CD4-positive, alpha-beta T cell treated with Interleukin-17A for 1 hour (primary cell): ENCODE results near the gene SGF29.
"Not testable (repeated sequence)": the region's sequence is repeated elsewhere in the genome, so short reads cannot be mapped to it uniquely, and the experiment has no call there.

Experiments used
- DNase-seq: peaks from one replicate; pipeline ENCODE4 v3.0.0-alpha.2; 2020

Gene SGF29

DNA sequence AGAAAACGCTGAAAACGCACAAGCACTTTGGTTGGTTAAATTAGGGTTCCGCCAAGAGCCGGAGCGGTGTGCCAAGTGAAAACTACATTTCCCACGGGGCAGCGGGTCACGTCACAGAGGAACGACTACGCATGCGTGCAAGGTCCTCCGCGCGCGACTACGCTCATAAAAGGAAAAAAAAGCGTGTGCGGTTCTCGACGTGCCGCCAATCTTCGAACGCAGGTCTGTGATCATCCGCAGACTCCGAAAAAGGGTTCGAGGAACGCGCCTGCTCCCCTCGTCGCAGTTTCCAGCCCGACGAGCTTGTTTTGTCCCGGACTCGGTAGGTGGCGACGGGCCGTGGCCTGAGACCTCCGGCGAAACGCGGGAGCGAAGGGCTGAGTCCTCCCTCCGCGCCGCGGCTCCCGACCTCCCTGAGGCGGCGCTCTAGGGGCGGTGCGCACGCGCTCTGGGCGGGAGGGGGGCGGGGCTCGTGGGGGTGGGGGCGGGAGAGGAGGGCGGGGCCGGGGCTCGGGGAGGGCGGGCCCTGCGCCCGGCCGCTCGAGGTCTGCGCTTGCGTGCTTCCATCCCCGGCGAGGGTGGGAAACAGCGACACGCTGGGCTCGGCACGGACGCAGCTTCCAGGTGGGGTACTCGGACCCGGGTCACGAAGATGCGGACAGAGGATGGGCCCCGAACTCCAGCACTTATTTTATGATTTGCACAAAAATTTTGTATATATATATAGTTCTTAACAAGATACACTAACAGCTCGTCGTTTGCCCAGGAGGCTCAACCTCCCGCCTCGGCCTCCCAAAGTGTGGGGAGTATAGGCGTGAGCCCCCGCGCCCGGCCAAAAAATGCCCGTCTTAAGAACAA is at the start of gene SGF29:
SGF29 (plus strand) TSS at position 145 of the 858 bp plus-strand sequence. CDS start 27,150 bp downstream, outside the sequence.
- peak; percentile 96 for DNase-seq

DNA sequence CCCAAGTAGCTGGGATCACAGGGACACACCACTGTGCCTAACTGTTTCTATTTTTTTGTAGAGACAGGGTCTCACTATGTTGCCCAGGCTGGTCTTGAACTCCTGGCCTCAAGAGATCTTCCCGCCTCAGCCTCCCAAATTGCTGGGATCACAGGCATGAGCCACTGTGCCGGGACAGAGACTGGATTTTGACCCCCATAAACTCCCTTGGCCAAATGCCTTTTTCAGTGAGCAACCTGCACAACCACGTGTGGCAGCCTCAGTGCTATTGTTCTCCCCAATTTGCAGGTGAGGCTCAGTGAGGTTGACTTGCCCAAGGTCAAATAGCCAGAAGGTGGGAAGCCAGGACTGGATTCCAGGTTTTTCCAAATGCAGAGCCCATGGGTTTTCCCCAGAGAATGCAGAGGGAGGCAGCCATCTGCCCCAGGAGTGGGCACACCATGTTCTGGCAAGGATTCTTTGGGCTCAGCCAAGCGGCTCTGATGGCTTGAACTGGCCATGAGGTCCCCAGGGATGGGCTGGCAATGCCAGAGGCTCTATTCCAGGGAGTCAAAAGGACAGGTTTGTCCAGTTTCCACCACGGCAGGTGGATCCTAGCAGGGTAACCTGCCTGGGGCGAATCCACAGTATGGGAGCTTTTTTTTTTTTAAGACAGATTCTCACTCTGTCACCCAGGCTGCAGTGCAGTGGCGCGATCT is 48.9 kb upstream of the SGF29 start:
- DNase-seq: no peak

DNA sequence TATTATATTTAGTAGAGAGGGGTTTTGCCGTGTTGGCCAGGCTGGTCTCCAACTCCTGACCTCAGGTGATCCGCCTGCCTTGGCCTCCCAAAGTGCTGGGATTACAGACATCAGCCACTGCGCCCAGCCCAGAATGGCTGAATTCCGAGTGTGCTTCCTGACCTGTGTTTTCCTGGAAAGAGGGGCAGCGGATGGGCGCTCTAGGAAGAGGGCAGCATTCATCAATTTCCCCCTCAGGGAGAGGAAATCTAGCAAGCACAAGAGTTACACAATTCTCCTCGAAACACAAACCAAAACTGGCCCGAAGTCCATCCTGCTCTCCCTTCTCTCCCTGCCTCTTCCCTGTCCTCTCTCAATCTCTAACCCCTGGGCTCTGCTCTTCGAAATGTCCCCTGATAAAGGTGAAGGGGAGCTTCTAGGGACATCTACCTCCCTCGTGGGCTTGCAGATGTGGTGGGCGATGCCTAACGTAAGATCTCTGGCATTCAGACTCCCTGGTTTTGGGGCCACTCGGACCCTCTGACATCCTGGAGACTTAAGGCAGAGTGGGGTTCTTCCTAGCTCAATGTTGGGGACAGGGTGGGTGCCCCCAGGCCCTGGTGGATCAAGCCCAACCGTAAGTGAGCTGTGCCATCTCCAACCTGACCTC is 48.1 kb upstream of the SGF29 start:
- no peak for DNase-seq

- DNase-seq: no peak
Observed at GRCh38 chr16:28511031-28511430, 42.7 kb upstream of the SGF29 start.

DNA sequence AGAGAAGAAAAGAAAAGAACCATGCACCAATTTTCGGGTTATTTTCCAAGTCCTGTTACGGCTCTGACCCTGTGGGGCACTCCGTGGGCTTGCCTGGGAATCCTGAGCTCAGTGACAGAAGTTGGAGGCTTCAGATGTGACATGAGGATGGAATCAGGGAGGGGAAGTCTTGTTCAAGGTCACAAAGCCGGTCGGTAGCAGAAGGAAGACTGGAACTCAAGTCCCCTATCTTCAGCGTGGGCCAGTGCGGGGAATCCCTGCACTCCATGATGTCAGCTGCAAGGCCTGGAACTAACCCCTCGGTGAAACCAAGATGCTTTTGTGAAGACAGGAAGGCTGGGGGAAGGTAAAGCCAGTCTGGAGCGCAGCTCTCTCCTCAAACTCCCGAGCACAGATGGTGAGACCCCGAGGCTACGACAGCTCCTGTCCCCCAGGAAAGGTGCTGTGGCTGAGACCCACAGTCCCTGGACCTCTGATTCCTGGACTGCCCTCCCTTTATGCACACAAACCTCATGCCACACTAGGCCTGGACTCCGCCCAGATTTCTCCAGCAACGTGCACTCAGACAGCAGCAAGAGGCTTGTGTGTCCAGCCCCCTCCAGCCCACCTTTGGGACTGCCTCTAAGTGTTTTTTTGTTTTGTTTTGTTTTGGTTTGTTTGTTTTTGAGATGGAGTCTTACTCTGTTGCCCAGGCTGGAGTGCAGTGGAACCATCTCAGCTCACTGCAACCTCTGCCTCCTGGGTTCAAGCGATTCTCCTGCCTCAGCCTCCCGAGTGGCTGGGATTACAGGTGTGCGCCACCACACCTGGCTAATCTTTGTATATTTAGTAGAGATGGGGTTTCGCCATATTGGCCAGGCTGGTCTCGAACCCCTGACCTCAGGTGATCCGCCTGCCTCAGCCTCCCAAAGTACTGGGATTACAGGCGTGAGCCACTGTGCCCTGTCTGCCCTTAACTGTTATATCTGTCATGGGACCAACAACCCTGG is 41.6 kb upstream of the SGF29 start:
- no peak for DNase-seq

- no peak for DNase-seq
Observed at GRCh38 chr16:28513484-28514181, 40.1 kb upstream of the SGF29 start.

DNA sequence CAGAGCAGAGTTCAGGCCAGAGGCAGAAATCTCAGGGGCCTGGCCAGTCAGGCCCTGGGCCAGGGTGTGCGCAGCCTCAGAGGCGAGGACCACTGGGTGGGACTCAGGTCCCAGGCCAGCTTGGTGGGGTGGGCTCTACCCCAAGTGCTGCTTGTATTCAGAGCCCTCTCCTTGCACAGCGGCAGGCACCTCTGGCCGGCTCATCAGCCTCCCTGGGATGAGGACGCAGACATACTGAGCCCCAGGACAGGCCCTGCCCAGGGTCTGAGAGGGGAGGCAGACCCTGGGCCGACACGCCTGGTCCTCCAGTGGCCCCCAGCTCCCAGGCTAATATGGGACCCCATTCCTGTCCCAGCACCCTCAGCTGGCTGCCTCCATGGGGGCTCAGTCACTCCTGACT is 39.5 kb upstream of the SGF29 start:
- no peak for DNase-seq

DNA sequence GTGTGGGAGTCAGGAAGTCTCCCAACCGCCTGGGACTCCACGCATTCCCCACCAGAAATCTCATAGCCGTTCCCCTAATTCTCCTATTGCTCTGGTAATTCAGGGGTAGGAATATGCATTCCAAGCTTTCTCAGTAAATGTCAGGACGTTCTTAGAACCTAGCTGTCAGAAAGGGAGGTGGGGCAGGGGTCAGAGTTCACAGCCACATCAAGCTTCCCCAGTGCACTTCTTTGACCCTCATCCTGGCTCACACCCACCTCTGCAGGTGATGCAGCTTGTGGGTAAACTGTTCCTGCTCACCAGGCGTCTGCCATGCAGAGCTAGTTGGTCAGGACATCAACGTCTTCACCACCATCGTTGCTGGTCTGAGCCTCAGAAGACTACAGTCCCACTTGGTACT is 33.0 kb upstream of the SGF29 start:
- no peak for DNase-seq

DNA sequence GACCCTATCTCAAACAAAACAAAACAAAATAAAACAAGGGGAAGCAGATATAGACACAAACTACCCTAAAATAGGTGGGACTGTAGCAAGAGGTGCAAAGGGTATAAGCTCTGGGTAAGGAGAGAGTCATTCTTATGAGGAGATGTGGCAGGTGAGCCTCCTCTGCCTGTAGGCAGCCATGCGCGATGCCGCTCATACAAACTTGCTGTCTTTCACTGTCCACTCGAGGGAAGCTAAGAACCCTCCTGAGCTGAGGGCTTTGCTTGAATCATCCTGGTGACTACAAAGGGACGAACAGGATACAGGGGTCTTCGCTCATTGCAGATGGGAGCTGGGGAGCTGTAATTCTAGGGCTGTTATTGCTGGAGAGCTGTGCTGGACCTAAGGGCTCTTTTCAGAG is 32.3 kb upstream of the SGF29 start:
- DNase-seq: no peak

DNA sequence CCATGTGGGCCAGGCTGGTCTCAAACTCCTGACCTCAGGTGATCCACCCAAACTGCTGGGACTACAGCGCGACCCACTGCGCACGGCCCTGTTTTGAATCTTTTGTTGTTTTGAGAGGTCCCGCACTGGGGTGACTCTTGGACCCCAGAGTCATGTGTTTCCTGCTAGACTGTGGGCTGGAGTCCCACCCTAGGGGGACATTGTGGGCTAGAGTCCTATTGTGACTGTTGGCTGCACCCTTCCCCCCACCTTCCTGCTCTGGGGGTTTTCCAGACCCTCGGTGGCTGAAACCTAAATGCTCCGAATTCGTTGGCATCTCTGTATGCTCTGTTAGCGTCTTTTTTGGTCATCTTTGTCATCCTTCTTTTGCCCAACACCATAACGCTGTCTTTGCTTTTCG is 30.9 kb upstream of the SGF29 start:
- no peak for DNase-seq

GRCh38 chr16:28524681-28525171 is 29.0 kb upstream of the SGF29 start:
- DNase-seq: peak; percentile 14

- no peak for DNase-seq
Observed at GRCh38 chr16:28526201-28527099, 27.3 kb upstream of the SGF29 start.

GRCh38 chr16:28527100-28527785 is 26.5 kb upstream of the SGF29 start:
- DNase-seq: not testable (repeated sequence)

DNA sequence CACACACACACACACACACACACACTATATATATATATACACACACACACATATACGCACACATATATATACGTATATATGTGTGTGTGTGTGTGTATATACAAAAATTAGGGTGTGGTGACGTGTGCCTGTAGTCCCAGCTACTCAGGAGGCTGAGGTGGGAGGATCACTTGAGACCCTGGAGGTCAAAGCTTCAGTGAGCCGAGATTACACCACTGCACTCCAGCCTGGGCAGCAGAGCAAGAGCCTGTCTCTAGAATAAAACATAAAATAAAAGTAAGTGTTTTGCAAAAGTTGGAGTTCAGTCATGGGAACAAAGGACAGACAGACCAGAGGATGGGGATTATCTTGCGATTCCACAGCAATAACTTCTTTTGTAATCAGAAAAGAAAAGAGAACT is 25.7 kb upstream of the SGF29 start:
- DNase-seq: no peak

DNA sequence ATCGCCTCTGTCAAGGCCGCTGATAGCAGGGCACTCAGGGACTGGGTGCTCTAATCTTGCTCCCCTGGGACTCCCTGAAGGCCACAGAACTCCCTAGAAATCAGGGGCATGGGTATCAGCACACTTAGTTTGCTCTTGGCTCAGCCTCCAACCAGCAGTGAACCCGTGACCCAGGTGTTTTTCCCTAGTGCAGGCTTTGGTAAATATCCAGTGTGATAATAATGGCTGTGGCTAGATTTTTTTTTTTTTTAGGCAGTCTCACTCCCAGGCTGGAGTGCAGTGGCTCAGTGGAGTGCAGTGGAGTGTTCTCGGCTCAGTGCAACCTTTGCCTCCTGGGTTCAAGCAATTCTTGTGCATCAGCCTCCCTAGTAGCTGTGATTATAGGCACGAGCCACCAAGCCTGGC is 25.3 kb upstream of the SGF29 start:
- no peak for DNase-seq

GRCh38 chr16:28529124-28529523 is 24.6 kb upstream of the SGF29 start:
- DNase-seq: no peak

DNA sequence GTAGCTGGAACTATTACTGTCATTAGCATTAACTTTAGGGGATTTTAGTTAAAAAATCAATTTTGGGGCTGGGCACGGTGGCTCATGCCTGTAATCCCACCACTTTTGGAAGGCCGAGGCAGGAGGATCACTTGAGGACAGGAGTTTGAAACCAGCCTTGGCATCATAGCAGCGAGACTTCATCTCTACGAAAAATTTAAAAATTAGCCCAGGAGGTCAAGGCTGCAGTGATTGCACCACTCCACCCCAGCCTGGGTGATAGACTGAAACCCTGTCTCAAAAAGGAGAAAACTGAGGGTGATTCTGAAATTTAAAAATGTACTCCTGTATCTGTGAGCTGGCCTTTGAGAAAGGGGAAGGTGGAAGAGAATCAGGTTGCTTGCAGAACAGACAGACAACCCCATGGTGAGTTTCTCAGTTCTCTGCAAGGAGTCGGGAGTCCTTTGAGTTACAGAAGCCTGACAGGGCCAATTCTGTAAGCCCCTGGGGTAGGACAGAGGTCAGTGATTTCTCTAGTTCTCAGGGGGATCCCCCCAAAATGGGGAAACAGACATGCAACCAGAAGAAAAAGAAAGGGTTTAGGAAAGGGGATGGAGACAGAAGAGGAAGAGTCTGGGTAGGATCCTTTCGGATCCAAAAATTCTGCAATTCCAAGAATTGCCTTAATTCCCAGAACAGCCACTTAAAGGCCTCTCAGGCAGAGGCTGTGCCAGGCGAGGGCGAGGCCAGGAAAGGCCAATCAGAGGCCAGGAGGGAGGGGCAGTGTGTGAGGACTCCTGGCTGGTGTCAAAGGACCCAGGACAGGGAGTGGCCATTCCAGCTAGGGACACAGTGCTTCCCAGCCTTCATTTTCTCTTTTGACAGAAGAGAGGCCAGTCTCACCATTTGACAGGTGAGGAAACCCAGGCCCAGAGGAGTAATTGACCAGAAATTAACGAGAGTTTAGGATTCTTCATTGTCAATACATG is 21.7 kb upstream of the SGF29 start:
- DNase-seq: no peak

DNA sequence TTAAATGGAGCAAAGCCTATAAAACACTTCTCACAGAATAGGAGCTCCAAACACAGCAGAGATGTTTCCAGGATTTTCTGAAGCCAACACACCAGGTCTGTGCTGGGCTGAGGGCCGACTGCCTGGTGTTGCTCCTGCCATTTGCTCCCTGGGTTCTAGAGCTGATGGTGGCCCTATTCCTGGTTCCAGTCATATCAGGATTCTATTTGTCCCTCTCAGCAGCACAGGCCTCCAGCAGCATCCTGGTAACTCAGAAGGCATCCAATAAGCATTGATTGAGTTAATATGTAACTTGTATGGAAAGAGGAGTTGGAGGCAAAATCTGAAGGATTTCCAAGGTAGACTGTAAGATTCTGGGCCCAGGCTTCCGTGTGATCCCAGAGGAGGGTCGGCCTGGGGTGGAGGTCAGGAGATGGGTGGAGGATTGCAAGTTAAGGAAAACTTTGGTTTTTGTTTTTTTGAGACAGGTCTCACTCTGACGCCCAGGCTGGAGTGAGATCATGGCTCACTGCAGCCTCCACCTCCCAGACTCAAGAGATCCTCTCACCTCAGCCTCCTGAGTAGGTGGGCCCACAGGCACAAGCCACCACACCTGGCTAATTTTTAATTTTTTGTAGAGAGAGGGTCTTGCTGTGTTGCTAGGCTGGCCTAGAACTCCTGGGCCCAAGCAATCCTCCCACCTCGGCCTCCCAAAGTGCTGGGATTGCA is 20.6 kb upstream of the SGF29 start:
- no peak for DNase-seq
